Nucleus accumbens (tissue), 56 donors: ENCODE data around the gene GNAT1.
"Not testable (repeated sequence)": the region's sequence is repeated elsewhere in the genome, so short reads cannot be mapped to it uniquely, and the experiment has no call there.

ENCODE experiments used
- DNase-seq, 56 donors: peaks; one replicate each; lab custom pipeline; 2025; lab: John Stamatoyannopoulos, UW

The GNAT1 gene

GRCh38 chr3:50201573-50202315 lies 10.3 kb downstream of the GNAT1 start:
- no peak for DNase-seq

GRCh38 chr3:50202353-50203112 lies 11.1 kb downstream of the GNAT1 start:
- no peak for DNase-seq

DNA sequence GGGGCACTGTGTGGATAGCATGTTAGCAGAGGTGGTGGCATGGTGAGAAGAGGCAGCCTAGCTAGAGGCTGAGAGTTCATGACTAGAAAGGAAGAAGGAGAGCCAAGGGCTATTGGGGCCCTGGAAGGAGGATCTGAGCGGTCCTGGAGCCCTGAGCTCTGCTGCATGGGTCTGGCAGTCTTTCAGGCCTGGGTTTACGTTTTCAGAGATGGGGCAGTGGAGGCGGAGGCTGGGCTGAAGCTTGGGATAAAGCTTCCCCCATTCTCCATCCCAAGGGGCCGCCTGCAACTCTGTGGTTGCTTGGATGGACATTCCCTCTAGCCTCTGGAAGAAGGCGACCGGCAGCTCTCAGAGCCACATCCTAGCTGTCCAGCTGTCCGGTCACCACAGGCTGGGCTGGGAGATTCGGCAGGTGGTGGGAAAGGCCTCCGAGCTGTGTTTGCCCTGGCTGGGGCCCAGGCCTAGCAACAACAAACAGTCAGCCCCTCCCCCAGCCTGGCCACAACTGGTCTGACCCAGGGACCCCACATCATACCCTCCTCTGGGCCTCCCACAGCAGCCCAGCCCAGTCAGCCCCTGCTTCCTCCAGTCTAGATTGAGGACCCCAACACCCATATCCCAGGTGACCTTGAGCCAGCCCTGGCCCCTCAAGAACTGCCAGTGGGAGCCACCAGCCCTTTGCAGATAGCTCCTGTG lies 11.9 kb downstream of the GNAT1 start:
- no peak for DNase-seq

- DNase-seq: no peak
Observed at GRCh38 chr3:50203809-50204803, 12.7 kb downstream of the GNAT1 start.

DNA sequence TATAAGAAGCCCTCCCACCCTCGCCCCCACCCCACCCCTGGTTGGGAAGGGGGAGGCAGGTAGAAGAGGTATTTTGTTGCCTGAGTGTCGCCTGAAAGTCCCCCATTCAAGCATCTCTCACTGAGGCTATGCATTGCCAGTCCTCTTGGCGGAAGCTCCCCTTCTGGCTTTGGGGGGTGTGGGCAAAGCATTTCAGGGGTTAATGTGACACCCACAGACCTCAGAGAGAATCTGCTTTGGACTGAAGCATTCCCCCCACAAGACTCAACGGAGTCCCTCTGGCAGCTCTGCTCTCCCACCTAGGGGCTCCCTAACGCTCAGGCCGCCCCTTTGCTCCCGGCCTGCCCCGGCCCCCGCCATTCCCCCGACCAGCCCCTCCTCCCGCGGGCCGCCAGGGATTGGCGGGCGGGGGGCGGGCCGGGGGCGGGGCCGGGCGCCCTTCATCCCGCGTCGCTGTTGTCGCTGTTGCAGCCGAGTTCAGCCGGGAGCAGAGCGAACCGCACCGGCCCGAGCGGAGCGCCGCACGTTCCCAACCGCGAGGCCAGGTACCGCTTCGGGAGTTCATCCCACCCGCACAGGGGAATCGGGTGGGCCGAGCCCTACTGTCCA lies 13.5 kb downstream of the GNAT1 start, which contains the start of gene SLC38A3:
Gene SLC38A3 (plus strand): TSS at position 468 of the 609 bp plus-strand sequence. CDS start 8,929 bp downstream, outside the sequence.
- peak in 36 of 56 donors; percentile 7 to 74 (median 36) for DNase-seq

DNA sequence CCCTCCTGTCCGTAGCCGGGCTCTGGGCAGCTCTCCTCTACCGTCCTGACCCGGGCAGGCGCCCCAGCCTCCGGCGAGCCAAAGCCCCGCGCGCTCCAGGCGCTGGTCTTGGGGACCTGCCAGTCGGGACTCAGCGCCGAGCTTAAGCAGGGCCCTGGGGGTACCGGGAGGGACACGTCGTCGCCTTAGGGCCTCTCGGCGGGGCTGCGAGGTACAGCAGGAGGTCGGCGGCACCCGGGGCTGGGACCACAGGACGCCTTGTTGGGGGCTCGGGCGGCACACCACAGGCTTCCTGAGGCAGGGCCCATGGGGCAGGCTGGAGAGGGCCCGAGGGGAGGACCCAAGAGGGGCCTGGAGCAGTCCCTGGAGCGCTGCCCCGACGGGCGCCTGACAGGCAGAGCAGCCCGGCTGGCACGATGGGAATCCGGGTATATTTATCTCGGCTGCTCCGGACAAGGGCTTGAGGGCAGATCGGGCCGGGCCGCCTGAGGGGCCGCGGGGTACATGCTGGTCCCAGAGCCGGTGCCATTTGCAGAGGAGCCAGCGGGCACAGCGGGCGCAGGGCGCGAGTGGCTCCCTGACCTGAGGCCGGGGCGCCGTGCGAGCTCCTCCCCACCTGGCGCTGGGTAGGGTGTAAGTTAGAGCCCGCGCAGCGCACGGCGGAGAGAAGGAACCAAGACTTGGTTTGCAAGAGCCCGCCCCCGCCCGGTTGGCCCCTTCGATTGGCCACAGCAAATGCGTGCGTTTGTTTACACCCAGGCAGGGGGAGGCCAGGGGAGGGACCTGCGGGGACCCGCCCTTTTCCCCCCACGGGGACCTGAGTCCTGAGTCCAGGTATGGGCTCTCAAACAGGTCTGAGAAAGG lies 14.2 kb downstream of the GNAT1 start:
- peak in 23 of 56 donors; percentile 12 to 64 (median 27) for DNase-seq

DNA sequence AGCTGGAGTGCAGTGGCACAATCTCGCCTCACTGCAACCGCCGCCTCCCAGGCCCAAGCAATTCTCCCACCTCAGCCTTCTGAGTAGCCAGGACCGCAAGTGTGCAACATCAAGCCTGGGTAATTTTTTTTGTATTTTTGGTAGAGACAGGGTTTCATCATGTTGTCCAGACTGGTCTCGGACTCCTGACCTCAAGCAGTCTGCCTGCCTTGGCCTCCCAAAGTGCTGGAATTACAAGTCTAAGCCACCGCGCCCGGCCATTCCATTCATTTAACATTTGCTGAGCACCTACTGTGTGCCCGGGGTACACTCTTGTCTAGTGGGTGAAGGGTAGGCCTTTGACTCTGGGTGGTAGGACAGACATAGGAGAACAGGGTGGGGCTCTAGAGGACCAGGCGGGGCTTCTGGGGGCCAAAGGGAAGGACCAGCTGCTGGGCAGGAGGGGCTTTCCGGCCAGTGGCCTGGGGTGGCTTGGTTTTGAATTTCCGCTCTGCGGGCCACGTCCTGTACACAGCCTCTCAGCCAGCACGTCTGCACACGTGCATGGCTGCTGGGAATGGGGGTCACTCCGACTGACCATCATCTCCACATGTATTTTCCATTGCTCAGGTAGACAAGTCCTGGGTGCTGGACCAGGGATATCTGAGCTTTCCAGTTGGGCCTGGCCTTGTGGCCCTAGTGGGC lies 16.1 kb downstream of the GNAT1 start:
- DNase-seq: no peak

- DNase-seq: no peak
Observed at GRCh38 chr3:50208677-50209344, 17.4 kb downstream of the GNAT1 start.

- no peak for DNase-seq
Observed at GRCh38 chr3:50210176-50210509, 18.7 kb downstream of the GNAT1 start.

GRCh38 chr3:50210510-50211367 lies 19.3 kb downstream of the GNAT1 start:
- no peak for DNase-seq

DNA sequence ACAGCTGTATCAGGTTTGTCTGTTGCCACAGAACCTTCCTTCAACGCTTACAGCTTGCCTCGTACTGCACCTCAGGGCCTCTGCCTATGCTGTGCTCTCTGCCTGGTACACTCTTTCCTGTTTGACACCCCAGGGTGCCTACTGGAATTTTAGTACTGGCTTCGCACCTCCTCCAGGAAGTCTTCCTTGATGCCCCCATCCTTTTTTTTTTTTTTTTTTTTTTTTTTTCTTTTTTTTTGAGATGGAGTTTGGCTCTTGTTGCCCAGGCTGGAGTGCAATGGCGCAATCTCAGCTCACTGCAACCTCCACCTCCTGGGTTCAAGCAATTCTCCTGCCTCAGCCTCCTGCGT lies 19.9 kb downstream of the GNAT1 start:
- not testable (repeated sequence) for DNase-seq

DNA sequence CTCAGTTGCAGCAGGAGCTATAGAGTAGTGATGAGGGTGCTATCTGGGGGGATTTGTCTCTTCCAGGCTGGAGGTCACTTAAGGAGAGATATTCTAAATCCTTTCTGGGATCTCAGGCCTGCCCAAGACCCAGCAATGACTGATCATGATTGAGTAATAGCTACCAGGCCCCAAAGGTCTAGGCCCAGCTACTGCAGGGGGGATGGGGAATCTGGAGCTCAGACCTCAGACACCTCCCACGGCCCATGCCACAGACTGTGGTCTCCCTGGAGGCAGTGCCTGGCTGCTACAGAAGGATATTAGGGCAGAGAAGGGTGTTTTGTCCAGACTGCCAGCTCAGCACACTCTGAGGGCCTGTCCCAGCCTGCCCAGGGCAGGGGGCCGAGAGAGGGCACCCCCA lies 20.5 kb downstream of the GNAT1 start:
- no peak for DNase-seq

- peak in 1 of 56 donors; percentile 40 for DNase-seq
Observed at GRCh38 chr3:50212502-50212901, 21.1 kb downstream of the GNAT1 start.

GRCh38 chr3:50212971-50213370 lies 21.6 kb downstream of the GNAT1 start:
- peak in 3 of 56 donors; percentile 35 to 59 (median 45) for DNase-seq

DNA sequence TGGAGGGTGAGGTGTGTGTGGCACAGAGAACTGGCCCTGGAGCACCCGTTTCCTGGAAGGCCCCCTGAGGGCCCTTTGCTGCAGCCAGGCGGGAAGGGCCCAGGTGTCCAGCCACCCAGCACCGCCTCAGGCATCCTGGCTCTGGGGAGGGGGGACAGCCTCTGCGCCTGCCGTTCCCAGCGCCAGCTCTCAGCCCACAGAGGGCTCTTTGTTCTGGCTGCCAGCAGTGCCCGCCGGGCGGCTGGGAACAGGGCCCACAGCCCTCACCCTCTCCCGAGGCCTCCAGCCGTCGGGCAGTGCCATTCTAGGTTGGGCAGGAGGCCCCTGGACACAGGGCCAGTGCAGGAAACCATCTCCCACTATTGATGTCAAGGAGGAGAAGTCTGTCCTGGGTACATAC lies 22.0 kb downstream of the GNAT1 start:
- peak; percentile 33 to 93 (median 86) for DNase-seq

DNA sequence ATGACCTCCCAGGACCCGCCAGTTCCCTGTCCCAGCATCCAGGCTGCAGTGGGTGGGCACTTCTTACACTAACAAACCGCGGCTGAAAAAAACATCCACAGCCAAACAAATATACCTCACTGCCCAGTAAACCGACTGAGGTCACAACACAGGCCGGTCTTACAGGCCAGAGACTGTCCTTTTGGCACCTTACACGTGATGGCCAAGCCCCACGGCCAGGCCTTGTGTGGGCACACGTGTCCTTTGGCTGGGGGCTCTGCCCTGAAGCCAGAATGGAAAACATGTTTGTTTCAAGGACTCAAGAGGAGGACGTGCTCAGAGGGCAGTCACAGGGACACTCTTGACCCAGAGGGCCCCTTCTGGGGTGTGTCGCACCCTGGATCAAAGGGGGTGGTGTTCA lies 23.4 kb downstream of the GNAT1 start:
- no peak for DNase-seq

DNA sequence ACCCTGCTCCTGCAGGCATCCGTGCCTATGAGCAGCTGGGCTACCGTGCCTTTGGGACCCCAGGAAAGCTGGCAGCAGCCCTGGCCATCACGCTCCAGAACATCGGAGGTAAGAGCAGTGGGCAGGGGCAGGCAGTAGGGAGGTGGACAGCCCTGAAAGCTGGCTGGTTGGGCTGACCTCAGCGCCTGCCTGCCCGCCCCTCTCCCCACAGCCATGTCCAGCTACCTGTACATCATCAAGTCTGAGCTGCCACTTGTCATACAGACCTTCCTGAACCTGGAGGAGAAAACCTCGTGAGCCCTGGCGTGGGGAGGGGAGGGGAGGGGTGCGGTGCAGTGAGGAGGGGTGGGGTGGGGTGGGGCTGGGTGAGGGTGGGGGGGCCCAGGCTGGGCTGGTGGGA lies 24.1 kb downstream of the GNAT1 start:
- DNase-seq: no peak
